Measurements from ENCODE around the gene SLC5A6. TPM values are rescaled to one million over a fixed set of nuclear protein-coding genes. Genes with fewer than 3 reads are reported as not detected.
A peak's percentile ranks its signal among the peaks of the same experiment; 100 is the strongest.

The SLC5A6 gene
- total and polyA plus RNA-seq, 7 donors: 16.8 to 64.2 (median 23.3) TPM

- TF ChIP-seq CTCF (IDR thresholded peaks at IDR 0.05): peak; percentile 77
- no peaks in the 10 kb centered on the region for H3K27me3 ChIP-seq (ENCODE audit: insufficient read depth in 3 of 3, low read length in 2 of 3)
- no peaks in the 10 kb centered on the region for H3K36me3 ChIP-seq (ENCODE audit: insufficient read depth in 1 of 2, low read depth in 1 of 2)
- H3K4me1 ChIP-seq: peaks cover 7% of the 10 kb centered on the region
- ATAC-seq (peak; percentile 86 to 92 (median 89)), DNase-seq (peak; percentile 57 to 81)
- intact Hi-C loops (cut with DNase I): loop anchor here (2.0 kb wide), 2 partner anchors 29 to 53 kb away; no protein-coding TSS in a partner anchor
- H3K9me3 ChIP-seq: no peaks in the 10 kb centered on the region
- H3K4me3 ChIP-seq: no peak overlapping the region
- no peak overlapping the region for H3K27ac ChIP-seq
- WGBS, 3 donors: 15 to 27% (median 20%) methylated on average over 18 to 22 of the region's 22 CpGs
Observed at GRCh38 chr2:27249891-27250651, 38.0 kb upstream of the SLC5A6 start.

- H3K27me3 ChIP-seq (ENCODE audit: insufficient read depth in 3 of 3, low read length in 2 of 3): no peaks in the 10 kb centered on the region
- peaks cover 7% of the 10 kb centered on the region for H3K4me1 ChIP-seq
- no peak overlapping the region for H3K27ac ChIP-seq
- peaks cover 0 to 7% of the 10 kb centered on the region in 2 donors for H3K36me3 ChIP-seq (ENCODE audit: insufficient read depth in 1 of 2, low read depth in 1 of 2)
- intact Hi-C loops (cut with DNase I): no loop called here
- TF ChIP-seq CTCF (IDR thresholded peaks at IDR 0.05): no peak
- WGBS, 3 donors: 54 to 55% (median 54%) methylated on average over 12 of the region's 12 CpGs
- no peak for DNase-seq
- H3K4me3 ChIP-seq: no peak overlapping the region
- H3K9me3 ChIP-seq: no peaks in the 10 kb centered on the region
- ATAC-seq: peak in 1 of 4 donors; percentile 5
Observed at GRCh38 chr2:27249159-27249890, 37.3 kb upstream of the SLC5A6 start.

- no peak for TF ChIP-seq CTCF (IDR thresholded peaks at IDR 0.05)
- Histone ChIP-seq H3K4me1 (peaks cover 7% of the 10 kb centered on the region), H3K9me3 (no peaks in the 10 kb centered on the region), H3K4me3 (no peak overlapping the region), H3K27ac (no peak overlapping the region), H3K36me3 (ENCODE audit: insufficient read depth in 1 of 2, low read depth in 1 of 2) (peaks cover 0 to 21% of the 10 kb centered on the region in 2 donors), H3K27me3 (ENCODE audit: insufficient read depth in 3 of 3, low read length in 2 of 3) (no peaks in the 10 kb centered on the region)
- ATAC-seq (no peak), DNase-seq (no peak)
- intact Hi-C loops (cut with DNase I): no loop called here
- WGBS, 3 donors: 59 to 76% (median 71%) methylated on average over 4 of the region's 4 CpGs
Observed at GRCh38 chr2:27247893-27248292, 35.8 kb upstream of the SLC5A6 start.

GRCh38 chr2:27245626-27246025 is 33.6 kb upstream of the SLC5A6 start:
- ATAC-seq: no peak
- no peak for DNase-seq

More at GRCh38 chr2:27245626-27246025, 33.6 kb upstream of the SLC5A6 start:
- H3K36me3 ChIP-seq (ENCODE audit: insufficient read depth in 1 of 2, low read depth in 1 of 2): peaks cover 0 to 44% of the 10 kb centered on the region in 2 donors
- intact Hi-C loops (cut with DNase I): no loop called here
- no peak overlapping the region for H3K27ac ChIP-seq
- H3K9me3 ChIP-seq: no peaks in the 10 kb centered on the region
- 67 to 77% (median 75%) methylated on average over 4 of the region's 4 CpGs for WGBS, 3 donors
- H3K4me3 ChIP-seq: no peak overlapping the region
- H3K4me1 ChIP-seq: peaks cover 7% of the 10 kb centered on the region
- no peaks in the 10 kb centered on the region for H3K27me3 ChIP-seq (ENCODE audit: insufficient read depth in 3 of 3, low read length in 2 of 3)
- no peak for TF ChIP-seq CTCF (IDR thresholded peaks at IDR 0.05)
